CD14-positive monocyte (primary cell): ENCODE data around the gene RCC2. TPM values are rescaled to one million over a fixed set of nuclear protein-coding genes. Genes with fewer than 3 reads are reported as not detected.
"Not testable (repeated sequence)": the region's sequence is repeated elsewhere in the genome, so short reads cannot be mapped to it uniquely, and the experiment has no call there.

ENCODE experiments used
- DNase-seq, 3 donors: peaks; one replicate each; pipeline ENCODE4 v3.0.0-alpha.2; 2011 to 2022
- H2AFZ ChIP-seq: 2 replicates; pipeline ENCODE4 v1.6.0; 2012; ENCODE audit warnings: mild to moderate bottlenecking, low read depth, low read length, inconsistent platforms; ENCODE audit not compliant: insufficient read depth, poor library complexity, severe bottlenecking
- H3K27ac ChIP-seq, 2 donors: 1 replicate in 1 of 2; 2 replicates in 1 of 2; pipeline ENCODE4 v1.5.1; 2012 to 2013; ENCODE audit warnings: low read length in 2 of 2, control low read depth in 1 of 2, inconsistent platforms in 1 of 2, low read depth in 1 of 2, mild to moderate bottlenecking in 1 of 2
- H3K27me3 ChIP-seq, 2 donors: one replicate each; pipeline versions ENCODE4 v1.6.0 to v1.6.1; 2011 to 2013; ENCODE audit warnings: low read length in 2 of 2; ENCODE audit not compliant: control insufficient read depth in 2 of 2, insufficient read depth in 2 of 2
- H3K36me3 ChIP-seq, 2 donors: replicated peaks in 1 of 2; 1 replicate in 1 of 2; 2 replicates in 1 of 2; pipeline versions ENCODE4 v1.5.1 to v1.6.1; 2012 to 2013; ENCODE audit warnings: low read length in 2 of 2, control low read depth in 1 of 2, inconsistent platforms in 1 of 2, mild to moderate bottlenecking in 1 of 2; ENCODE audit not compliant: insufficient read depth in 2 of 2, control insufficient read depth in 1 of 2
- H3K4me1 ChIP-seq, 2 donors: 1 replicate in 1 of 2; 2 replicates in 1 of 2; pipeline versions ENCODE4 v1.5.1 to v1.6.1; 2012 to 2013; ENCODE audit warnings: low read length in 2 of 2, control low read depth in 1 of 2, inconsistent platforms in 1 of 2, mild to moderate bottlenecking in 1 of 2, moderate library complexity in 1 of 2; ENCODE audit not compliant: insufficient read depth in 2 of 2, control insufficient read depth in 1 of 2
- H3K4me2 ChIP-seq: replicated peaks from 2 replicates; pipeline ENCODE3; 2012; ENCODE audit warnings: low read length, moderate library complexity, mild to moderate bottlenecking; ENCODE audit not compliant: poor library complexity, severe bottlenecking; ENCODE audit errors: extremely low read depth
- H3K4me3 ChIP-seq, 3 experiments: fragments of 200-600 bp in 1 of 3; sonication (generic) in 1 of 3; replicated peaks in 1 of 3; 1 replicate in 2 of 3; 2 replicates in 1 of 3; pipeline ENCODE4 v1.5.1; 2011 to 2013; ENCODE audit warnings: low read length in 3 of 3, mild to moderate bottlenecking in 3 of 3, control low read depth in 2 of 3, low read depth in 2 of 3, inconsistent platforms in 1 of 3, moderate library complexity in 1 of 3
- H3K79me2 ChIP-seq: 2 replicates; pipeline ENCODE4 v1.6.0; 2012; ENCODE audit warnings: mild to moderate bottlenecking, control low read depth, inconsistent platforms, low read length, moderate library complexity; ENCODE audit not compliant: insufficient read depth
- H3K9ac ChIP-seq: 2 replicates; pipeline ENCODE4 v1.6.0; 2017; ENCODE audit warnings: low read length, mild to moderate bottlenecking; ENCODE audit not compliant: insufficient read depth, poor library complexity, severe bottlenecking
- H3K9me3 ChIP-seq, 2 donors: replicated peaks in 1 of 2; 1 replicate in 1 of 2; 2 replicates in 1 of 2; pipeline versions ENCODE4 v1.5.1 to v1.6.1; 2012 to 2013; ENCODE audit warnings: low read length in 2 of 2, control low read depth in 1 of 2; ENCODE audit not compliant: control insufficient read depth in 1 of 2, insufficient read depth in 1 of 2
- H4K20me1 ChIP-seq: 2 replicates; pipeline ENCODE4 v1.6.0; 2012; ENCODE audit warnings: mild to moderate bottlenecking, low read length, control low read depth, moderate library complexity; ENCODE audit not compliant: insufficient read depth
- H3K27ac Mint-ChIP-seq, 7 donors: one replicate each; pipeline ENCODE4 v1.8.0; 2020; ENCODE audit warnings: mild to moderate bottlenecking in 7 of 7, mixed read lengths in 7 of 7, moderate library complexity in 6 of 7, inconsistent platforms in 2 of 7
- H3K27me3 Mint-ChIP-seq, 3 donors: one replicate each; pipeline ENCODE4 v1.8.0; 2021 to 2022; ENCODE audit warnings: low read depth in 3 of 3, mild to moderate bottlenecking in 3 of 3, mixed read lengths in 3 of 3, moderate library complexity in 3 of 3, inconsistent platforms in 1 of 3
- H3K36me3 Mint-ChIP-seq, 2 donors: one replicate each; pipeline ENCODE4 v1.8.0; 2020; ENCODE audit warnings: mixed read lengths in 2 of 2, inconsistent platforms in 1 of 2, mild to moderate bottlenecking in 1 of 2
- H3K4me1 Mint-ChIP-seq: one replicate; pipeline ENCODE4 v1.8.0; 2020; ENCODE audit warnings: mild to moderate bottlenecking, mixed read lengths
- H3K4me3 Mint-ChIP-seq, 2 donors: one replicate each; pipeline ENCODE4 v1.8.0; 2020; ENCODE audit warnings: mild to moderate bottlenecking in 2 of 2, mixed read lengths in 2 of 2, moderate library complexity in 1 of 2
- H3K9me3 Mint-ChIP-seq, 7 donors: one replicate each; pipeline ENCODE4 v1.8.0; 2020 to 2022; ENCODE audit warnings: mixed read lengths in 7 of 7, mild to moderate bottlenecking in 6 of 7, moderate library complexity in 6 of 7, inconsistent platforms in 2 of 7
- WGBS: methylation state at CpG from one replicate; pipeline ENCODE4 v1.1.5; 2013; ENCODE audit warnings: missing lambda C conversion rate; ENCODE audit not compliant: insufficient coverage; 5-methylcytosine and 5-hydroxymethylcytosine counted together
- intact Hi-C, 2 donors: fragments of 100-400 bp; cut with micrococcal nuclease; formaldehyde crosslinking; loops; one replicate each; pipeline versions ENCODE4 v1.15.0 to v1.15.1; 2023
- polyA plus RNA-seq, 3 donors: library from polyadenylated mRNA; depleted of rRNA in 1 of 3; unstranded in 2 of 3; stranded (reverse) in 1 of 3; fragments of 300-500 nt in 2 of 3; fragments of >200 nt in 1 of 3; fragmentation: Illumina TruSeq in 2 of 3; gene quantifications; 1 replicate in 2 of 3; 2 replicates in 1 of 3; pipeline ENCODE4 v1.2.3, GENCODE V29; 2012 to 2021
- TF ChIP-seq, protein P1 (sequence below): fragments of 200-600 bp; IDR thresholded peaks from one replicate; pipeline ENCODE4 v1.8.0; 2022; ENCODE audit warnings: antibody characterized with exemption, mild to moderate bottlenecking

RCC2 gene
- polyA plus RNA-seq, 3 donors = 22.3 to 66.3 (median 40.9) TPM

DNA sequence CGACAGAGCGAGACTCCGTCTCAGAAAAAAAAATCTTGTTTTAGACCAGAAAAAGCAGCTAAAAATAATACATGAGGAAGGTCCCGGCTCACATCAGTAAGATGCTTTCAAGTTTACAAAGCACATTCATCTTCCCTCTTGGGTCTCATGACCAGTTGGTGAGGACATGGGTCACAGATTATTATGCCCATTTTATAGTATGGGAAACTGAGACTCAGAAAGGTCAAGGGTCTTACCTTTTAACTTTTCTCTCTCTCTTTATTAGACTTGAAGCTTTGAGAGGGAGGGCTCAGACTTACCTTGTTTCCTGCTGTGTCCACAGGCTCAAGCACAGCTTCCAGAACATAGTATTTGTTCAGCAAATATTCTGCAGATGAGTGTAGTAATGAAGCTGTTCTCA, 13.2 kb upstream of the RCC2 start:
- TF ChIP-seq, protein P1, sequence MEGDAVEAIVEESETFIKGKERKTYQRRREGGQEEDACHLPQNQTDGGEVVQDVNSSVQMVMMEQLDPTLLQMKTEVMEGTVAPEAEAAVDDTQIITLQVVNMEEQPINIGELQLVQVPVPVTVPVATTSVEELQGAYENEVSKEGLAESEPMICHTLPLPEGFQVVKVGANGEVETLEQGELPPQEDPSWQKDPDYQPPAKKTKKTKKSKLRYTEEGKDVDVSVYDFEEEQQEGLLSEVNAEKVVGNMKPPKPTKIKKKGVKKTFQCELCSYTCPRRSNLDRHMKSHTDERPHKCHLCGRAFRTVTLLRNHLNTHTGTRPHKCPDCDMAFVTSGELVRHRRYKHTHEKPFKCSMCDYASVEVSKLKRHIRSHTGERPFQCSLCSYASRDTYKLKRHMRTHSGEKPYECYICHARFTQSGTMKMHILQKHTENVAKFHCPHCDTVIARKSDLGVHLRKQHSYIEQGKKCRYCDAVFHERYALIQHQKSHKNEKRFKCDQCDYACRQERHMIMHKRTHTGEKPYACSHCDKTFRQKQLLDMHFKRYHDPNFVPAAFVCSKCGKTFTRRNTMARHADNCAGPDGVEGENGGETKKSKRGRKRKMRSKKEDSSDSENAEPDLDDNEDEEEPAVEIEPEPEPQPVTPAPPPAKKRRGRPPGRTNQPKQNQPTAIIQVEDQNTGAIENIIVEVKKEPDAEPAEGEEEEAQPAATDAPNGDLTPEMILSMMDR = no peak
- no peak overlapping the region for H2AFZ ChIP-seq
- H3K4me1 ChIP-seq = no peaks in the 10 kb centered on the region
- intact Hi-C loops = no loop called here
- H3K4me2 ChIP-seq = no peak overlapping the region
- Mint-ChIP-seq H3K27me3 (peaks cover 3 to 5% (median 4%) of the 10 kb centered on the region in 3 donors), H3K9me3 (no peaks in the 10 kb centered on the region), H3K27ac (no peak overlapping the region), H3K4me3 (no peak overlapping the region), H3K4me1 (no peaks in the 10 kb centered on the region), H3K36me3 (no peaks in the 10 kb centered on the region)
- H3K27ac ChIP-seq = no peak overlapping the region
- DNase-seq = no peak
- no peaks in the 10 kb centered on the region for H3K79me2 ChIP-seq
- no peak overlapping the region for H3K9ac ChIP-seq
- H3K27me3 ChIP-seq = no peaks in the 10 kb centered on the region
- H3K36me3 ChIP-seq = no peaks in the 10 kb centered on the region
- no peak overlapping the region for H3K4me3 ChIP-seq
- 100% methylated on average over 3 of the region's 4 CpGs for WGBS
- no peaks in the 10 kb centered on the region for H4K20me1 ChIP-seq
- H3K9me3 ChIP-seq = no peaks in the 10 kb centered on the region

DNA sequence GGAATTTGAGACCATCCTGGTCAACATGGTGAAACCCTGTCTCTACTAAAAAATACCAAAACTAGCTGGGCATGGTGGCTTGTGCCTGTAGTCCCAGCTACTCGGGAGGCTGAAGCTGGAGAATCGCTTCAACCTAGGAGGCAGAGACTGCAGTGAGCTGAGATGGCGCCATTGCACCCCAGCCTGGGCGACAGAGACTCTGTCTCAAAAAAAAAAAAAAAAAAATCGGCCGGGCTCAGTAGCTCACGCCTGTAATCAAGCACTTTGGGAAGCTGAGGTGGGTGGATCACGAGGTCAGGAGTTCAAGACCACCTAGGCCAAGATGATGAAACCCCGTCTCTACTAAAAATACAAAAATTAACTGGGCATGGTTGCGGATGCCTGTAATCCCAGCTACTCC, 12.7 kb upstream of the RCC2 start:
- H3K27me3 Mint-ChIP-seq, H3K4me2 ChIP-seq, H3K36me3 ChIP-seq, H2AFZ ChIP-seq, H3K27me3 ChIP-seq, H3K9ac ChIP-seq, H3K79me2 ChIP-seq, H3K4me1 Mint-ChIP-seq, H3K36me3 Mint-ChIP-seq, H3K4me3 ChIP-seq, H3K4me1 ChIP-seq, H3K9me3 ChIP-seq, H3K27ac Mint-ChIP-seq, H3K9me3 Mint-ChIP-seq, H4K20me1 ChIP-seq, H3K27ac ChIP-seq, H3K4me3 Mint-ChIP-seq, intact Hi-C loops, DNase-seq: not testable (repeated sequence)
- 85% methylated on average over 4 of the region's 10 CpGs for WGBS
